K562 (cell line): ENCODE measurements around the gene TBX3. TPM values are rescaled to one million over a fixed set of nuclear protein-coding genes. Genes with fewer than 3 reads are reported as not detected.

ENCODE experiments used
- C11orf30 ChIP-seq: fragments of 450-650 bp; IDR thresholded peaks from 2 replicates; pipeline ENCODE4 v1.6.1; 2016; ENCODE audit warnings: low read depth, mild to moderate bottlenecking
- CTCF ChIP-seq, 3 experiments: IDR thresholded peaks in 2 of 3; conservative IDR thresholded peaks in 1 of 3; 2 replicates each; pipeline ENCODE4 v1.5.1; 2011 to 2012; ENCODE audit warnings: low read length in 3 of 3, mild to moderate bottlenecking in 3 of 3, control low read depth in 2 of 3, improper control_type of control experiment in 1 of 3, inconsistent platforms in 1 of 3, low read depth in 1 of 3, mixed read lengths in 1 of 3, moderate library complexity in 1 of 3; ENCODE audit not compliant: insufficient read depth in 2 of 3
- CXXC5 ChIP-seq: fragments of 250-450 bp; sonication (Bioruptor Pico); IDR thresholded peaks from 2 replicates; pipeline ENCODE4 v1.8.0; 2022; ENCODE audit warnings: inconsistent platforms, mild to moderate bottlenecking, moderate library complexity
- FOXM1 ChIP-seq, 2 experiments: fragments of 450-650 bp in 1 of 2; sonication (generic) in 1 of 2; formaldehyde crosslinking in 1 of 2; IDR thresholded peaks; 2 replicates each; pipeline versions ENCODE4 v1.6.1 to v1.9.0; 2017 to 2022; ENCODE audit warnings: low read depth in 2 of 2, mild to moderate bottlenecking in 2 of 2, missing genetic modification reagents in 1 of 2, moderate library complexity in 1 of 2
- HLTF ChIP-seq: fragments of 450-650 bp; IDR thresholded peaks from 2 replicates; pipeline ENCODE4 v1.6.1; 2016
- KDM1A ChIP-seq, 2 experiments: fragments of 450-650 bp; IDR thresholded peaks; 2 replicates each; pipeline ENCODE4 v1.6.1; 2016; ENCODE audit warnings: mild to moderate bottlenecking in 2 of 2
- LARP7 ChIP-seq: fragments of 450-650 bp; IDR thresholded peaks from 2 replicates; pipeline ENCODE4 v1.6.1; 2016
- MYC ChIP-seq, 2 experiments: fragments of 250-450 bp in 1 of 2; sonication (Bioruptor Pico) in 1 of 2; IDR thresholded peaks; 2 replicates each; pipeline versions ENCODE4 v1.5.1 to v1.6.1; 2012 to 2021; ENCODE audit warnings: low read depth in 2 of 2, borderline replicate concordance in 1 of 2, improper control_type of control experiment in 1 of 2, low read length in 1 of 2, mild to moderate bottlenecking in 1 of 2, moderate library complexity in 1 of 2
- NRF1 ChIP-seq, 2 experiments: fragments of 450-650 bp; IDR thresholded peaks in 1 of 2; conservative IDR thresholded peaks in 1 of 2; 2 replicates each; pipeline ENCODE4 v1.6.1; 2014; ENCODE audit warnings: mild to moderate bottlenecking in 2 of 2
- POLR2G ChIP-seq: fragments of 200-400 bp; formaldehyde crosslinking; IDR thresholded peaks from 2 replicates; pipeline ENCODE4 v1.6.1; 2017; ENCODE audit warnings: low read depth, mild to moderate bottlenecking, antibody characterized with exemption, low read length, moderate library complexity
- RNF2 ChIP-seq: sonication (generic); IDR thresholded peaks from 2 replicates; pipeline ENCODE4 v1.6.1; 2016
- TAF7 ChIP-seq: fragments of 450-650 bp; IDR thresholded peaks from 2 replicates; pipeline ENCODE4 v1.6.1; 2016; ENCODE audit warnings: missing genetic modification characterization, missing compliant biosample characterization
- TBP ChIP-seq: optimal IDR thresholded peaks from 2 replicates; pipeline ENCODE3; 2011; ENCODE audit warnings: low read depth, low read length, improper control_type of control experiment
- YY1 ChIP-seq, 3 experiments: IDR thresholded peaks; 2 replicates each; pipeline ENCODE4 v1.6.1; 2011; ENCODE audit warnings: low read length in 2 of 3, mild to moderate bottlenecking in 2 of 3, moderate library complexity in 2 of 3, borderline replicate concordance in 1 of 3, control low read depth in 1 of 3, low read depth in 1 of 3; ENCODE audit not compliant: insufficient read depth in 3 of 3, insufficient replicate concordance in 2 of 3, control insufficient read depth in 1 of 3, insufficient read length in 1 of 3; ENCODE audit errors: extremely low read depth in 1 of 3
- ZNF263 ChIP-seq: sonication (generic); formaldehyde crosslinking; IDR thresholded peaks from 2 replicates; pipeline ENCODE4 v1.8.0; 2022; ENCODE audit warnings: mild to moderate bottlenecking, missing genetic modification reagents, borderline replicate concordance
- polyA plus RNA-seq, 8 experiments: library from polyadenylated mRNA; depleted of rRNA in 4 of 8; stranded (reverse) in 5 of 8; unstranded in 3 of 8; fragments of >200 nt; fragmentation: Nextera tagmentation in 2 of 8; fragmentation: Illumina TruSeq in 1 of 8; extraction: Ambion mirVana in 2 of 8; extraction: Trizol in 1 of 8; gene quantifications; 2 replicates each; pipeline versions ENCODE4 v1.2.1 to v1.2.3, GENCODE V29; 2011 to 2014; ENCODE audit warnings: inconsistent platforms in 1 of 8, missing spikeins in 1 of 8
- total RNA-seq, 7 experiments: library from RNA; depleted of rRNA in 6 of 7; stranded (reverse); fragments of >200 nt in 6 of 7; fragmentation: Illumina TruSeq in 2 of 7; extraction: Trizol in 2 of 7; gene quantifications; 2 replicates each; pipeline versions ENCODE4 v1.2.1 to v1.2.3, GENCODE V29; 2011 to 2021; ENCODE audit warnings: low replicate concordance in 1 of 7
- TF ChIP-seq, protein P1 (sequence below), 2 experiments: fragments of 150-350 bp in 1 of 2; IDR thresholded peaks; 2 replicates each; pipeline ENCODE4 v1.6.1; 2012 to 2016; ENCODE audit warnings: low read depth in 2 of 2, low read length in 2 of 2, mild to moderate bottlenecking in 1 of 2, moderate library complexity in 1 of 2
- TF ChIP-seq, protein P2 (sequence below): fragments of 200-800 bp; sonication (Bioruptor generic); IDR thresholded peaks from 2 replicates; pipeline ENCODE4 v1.6.1; 2017; ENCODE audit warnings: missing genetic modification characterization, missing compliant biosample characterization
- TF ChIP-seq, protein P3 (sequence below): fragments of 450-650 bp; IDR thresholded peaks from 2 replicates; pipeline ENCODE4 v1.6.1; 2016

Gene TBX3
- total and polyA plus RNA-seq, 9 of the 15 experiments (the other 6 are each of a cell fraction or from before 2014, with no cell fraction given) = 0.03 to 0.60 (median 0.19) TPM

DNA sequence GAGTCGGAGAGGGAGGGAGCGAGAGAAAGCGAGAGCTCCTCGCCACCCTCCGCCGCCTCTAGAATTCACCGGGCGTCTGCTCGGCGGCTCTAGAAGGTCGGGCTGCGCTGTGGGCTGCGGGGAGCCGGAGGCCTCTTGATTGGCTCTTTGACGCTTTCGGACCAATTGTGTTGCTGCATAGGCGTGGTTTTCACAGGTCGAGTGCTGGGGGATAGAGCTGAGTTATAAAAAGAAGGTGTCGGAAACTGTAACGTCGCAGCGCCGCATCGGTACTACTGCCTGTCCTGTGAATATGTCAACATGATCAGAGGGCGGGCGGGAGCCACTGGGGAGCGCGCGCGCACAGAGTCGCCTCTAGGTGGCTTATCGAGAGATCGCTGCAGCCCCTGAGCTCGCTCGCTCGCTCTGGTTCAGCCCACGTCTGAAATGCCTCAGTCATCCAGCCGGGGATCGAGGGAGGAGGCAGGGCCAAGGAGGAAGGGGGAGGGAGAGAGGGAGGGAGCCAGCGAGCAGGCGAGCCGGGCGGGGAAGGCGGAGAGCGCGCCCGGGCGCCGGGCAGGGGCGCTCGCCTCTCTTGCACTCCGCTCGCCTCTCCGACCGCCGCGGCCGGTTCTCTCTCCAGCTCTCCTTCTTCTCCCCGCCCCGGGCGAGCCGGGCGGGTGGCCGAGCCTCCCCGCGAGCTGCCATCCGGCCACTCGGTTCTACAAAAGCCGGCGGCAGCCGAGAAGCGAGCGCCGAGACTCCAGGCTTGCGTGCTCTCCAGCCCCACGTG lies at the start of gene TBX3 (continued):
- TF ChIP-seq CTCF (IDR thresholded peaks at IDR 0.05 in 2 of 3, conservative IDR thresholded peaks at IDR 0.05 in 1 of 3; ENCODE audit: insufficient read depth in 2 of 3, low read depth in 1 of 3, low read length in 3 of 3) (peak; percentile 35 to 46 (median 40); a peak in 4 of 6 replicates), HLTF (no peak), YY1 (IDR thresholded peaks at IDR 0.05; ENCODE audit: borderline replicate concordance in 1 of 3, control insufficient read depth in 1 of 3, extremely low read depth in 1 of 3, insufficient read depth in 3 of 3, insufficient read length in 1 of 3, insufficient replicate concordance in 2 of 3, low read depth in 1 of 3, low read length in 2 of 3) (peak in 1 of 3 experiments; percentile 34), MYC (IDR thresholded peaks at IDR 0.05; ENCODE audit: low read depth, low read length) (peak; percentile 49), MYC (CRISPR knock-in tag; IDR thresholded peaks at IDR 0.05; ENCODE audit: borderline replicate concordance, low read depth) (no peak), LARP7 (no peak), TBP (peak; percentile 41), FOXM1 (IDR thresholded peaks at IDR 0.05; ENCODE audit: low read depth) (no peak), FOXM1 (CRISPR knock-in tag; IDR thresholded peaks at IDR 0.05; ENCODE audit: low read depth) (no peak), TAF7 (tag) (no peak), POLR2G (peak; percentile 73), ZNF263 (CRISPR knock-in tag) (0 out of 2 replicates have a peak, but pooled peaks have one; percentile 46), KDM1A (IDR thresholded peaks at IDR 0.05) (peak in 1 of 2 experiments; percentile 58; a peak in 1 of 4 replicates), NRF1 (conservative IDR thresholded peaks at IDR 0.05 in 1 of 2, IDR thresholded peaks at IDR 0.05 in 1 of 2) (peak; percentile 83 to 86), RNF2 (peak; percentile 17; the same call in 1 of the 2 replicates), C11orf30 (peak; percentile 40), CXXC5 (peak; percentile 55; the same call in 1 of the 2 replicates)
- TF ChIP-seq, protein P1, sequence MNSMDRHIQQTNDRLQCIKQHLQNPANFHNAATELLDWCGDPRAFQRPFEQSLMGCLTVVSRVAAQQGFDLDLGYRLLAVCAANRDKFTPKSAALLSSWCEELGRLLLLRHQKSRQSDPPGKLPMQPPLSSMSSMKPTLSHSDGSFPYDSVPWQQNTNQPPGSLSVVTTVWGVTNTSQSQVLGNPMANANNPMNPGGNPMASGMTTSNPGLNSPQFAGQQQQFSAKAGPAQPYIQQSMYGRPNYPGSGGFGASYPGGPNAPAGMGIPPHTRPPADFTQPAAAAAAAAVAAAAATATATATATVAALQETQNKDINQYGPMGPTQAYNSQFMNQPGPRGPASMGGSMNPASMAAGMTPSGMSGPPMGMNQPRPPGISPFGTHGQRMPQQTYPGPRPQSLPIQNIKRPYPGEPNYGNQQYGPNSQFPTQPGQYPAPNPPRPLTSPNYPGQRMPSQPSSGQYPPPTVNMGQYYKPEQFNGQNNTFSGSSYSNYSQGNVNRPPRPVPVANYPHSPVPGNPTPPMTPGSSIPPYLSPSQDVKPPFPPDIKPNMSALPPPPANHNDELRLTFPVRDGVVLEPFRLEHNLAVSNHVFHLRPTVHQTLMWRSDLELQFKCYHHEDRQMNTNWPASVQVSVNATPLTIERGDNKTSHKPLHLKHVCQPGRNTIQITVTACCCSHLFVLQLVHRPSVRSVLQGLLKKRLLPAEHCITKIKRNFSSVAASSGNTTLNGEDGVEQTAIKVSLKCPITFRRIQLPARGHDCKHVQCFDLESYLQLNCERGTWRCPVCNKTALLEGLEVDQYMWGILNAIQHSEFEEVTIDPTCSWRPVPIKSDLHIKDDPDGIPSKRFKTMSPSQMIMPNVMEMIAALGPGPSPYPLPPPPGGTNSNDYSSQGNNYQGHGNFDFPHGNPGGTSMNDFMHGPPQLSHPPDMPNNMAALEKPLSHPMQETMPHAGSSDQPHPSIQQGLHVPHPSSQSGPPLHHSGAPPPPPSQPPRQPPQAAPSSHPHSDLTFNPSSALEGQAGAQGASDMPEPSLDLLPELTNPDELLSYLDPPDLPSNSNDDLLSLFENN (IDR thresholded peaks at IDR 0.05; ENCODE audit: low read depth in 2 of 2, low read length in 2 of 2) = no peak
- TF ChIP-seq, protein P2, sequence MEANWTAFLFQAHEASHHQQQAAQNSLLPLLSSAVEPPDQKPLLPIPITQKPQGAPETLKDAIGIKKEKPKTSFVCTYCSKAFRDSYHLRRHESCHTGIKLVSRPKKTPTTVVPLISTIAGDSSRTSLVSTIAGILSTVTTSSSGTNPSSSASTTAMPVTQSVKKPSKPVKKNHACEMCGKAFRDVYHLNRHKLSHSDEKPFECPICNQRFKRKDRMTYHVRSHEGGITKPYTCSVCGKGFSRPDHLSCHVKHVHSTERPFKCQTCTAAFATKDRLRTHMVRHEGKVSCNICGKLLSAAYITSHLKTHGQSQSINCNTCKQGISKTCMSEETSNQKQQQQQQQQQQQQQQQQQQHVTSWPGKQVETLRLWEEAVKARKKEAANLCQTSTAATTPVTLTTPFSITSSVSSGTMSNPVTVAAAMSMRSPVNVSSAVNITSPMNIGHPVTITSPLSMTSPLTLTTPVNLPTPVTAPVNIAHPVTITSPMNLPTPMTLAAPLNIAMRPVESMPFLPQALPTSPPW = peak; percentile 87
- TF ChIP-seq, protein P3, sequence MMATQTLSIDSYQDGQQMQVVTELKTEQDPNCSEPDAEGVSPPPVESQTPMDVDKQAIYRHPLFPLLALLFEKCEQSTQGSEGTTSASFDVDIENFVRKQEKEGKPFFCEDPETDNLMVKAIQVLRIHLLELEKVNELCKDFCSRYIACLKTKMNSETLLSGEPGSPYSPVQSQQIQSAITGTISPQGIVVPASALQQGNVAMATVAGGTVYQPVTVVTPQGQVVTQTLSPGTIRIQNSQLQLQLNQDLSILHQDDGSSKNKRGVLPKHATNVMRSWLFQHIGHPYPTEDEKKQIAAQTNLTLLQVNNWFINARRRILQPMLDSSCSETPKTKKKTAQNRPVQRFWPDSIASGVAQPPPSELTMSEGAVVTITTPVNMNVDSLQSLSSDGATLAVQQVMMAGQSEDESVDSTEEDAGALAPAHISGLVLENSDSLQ = peak; percentile 47; the same call in 1 of the 2 replicates
